ENCODE measurements around the gene MSI2. TPM values are rescaled to one million over a fixed set of nuclear protein-coding genes. Genes with fewer than 3 reads are reported as not detected.

Gene MSI2
- total and polyA plus RNA-seq, 8 donors, result 35.0 to 49.5 (median 47.5) TPM

GRCh38 chr17:57582881-57583756, 326.8 kb downstream of the MSI2 start:
- peaks cover 3 to 5% of the 10 kb centered on the region in 2 donors for H3K4me1 ChIP-seq
- H3K27me3 ChIP-seq, result no peaks in the 10 kb centered on the region
- H3K36me3 ChIP-seq, result no peaks in the 10 kb centered on the region
- ATAC-seq, result no peak
- no peaks in the 10 kb centered on the region for H3K9me3 ChIP-seq
- no peak for DNase-seq
- TF ChIP-seq, protein P1, sequence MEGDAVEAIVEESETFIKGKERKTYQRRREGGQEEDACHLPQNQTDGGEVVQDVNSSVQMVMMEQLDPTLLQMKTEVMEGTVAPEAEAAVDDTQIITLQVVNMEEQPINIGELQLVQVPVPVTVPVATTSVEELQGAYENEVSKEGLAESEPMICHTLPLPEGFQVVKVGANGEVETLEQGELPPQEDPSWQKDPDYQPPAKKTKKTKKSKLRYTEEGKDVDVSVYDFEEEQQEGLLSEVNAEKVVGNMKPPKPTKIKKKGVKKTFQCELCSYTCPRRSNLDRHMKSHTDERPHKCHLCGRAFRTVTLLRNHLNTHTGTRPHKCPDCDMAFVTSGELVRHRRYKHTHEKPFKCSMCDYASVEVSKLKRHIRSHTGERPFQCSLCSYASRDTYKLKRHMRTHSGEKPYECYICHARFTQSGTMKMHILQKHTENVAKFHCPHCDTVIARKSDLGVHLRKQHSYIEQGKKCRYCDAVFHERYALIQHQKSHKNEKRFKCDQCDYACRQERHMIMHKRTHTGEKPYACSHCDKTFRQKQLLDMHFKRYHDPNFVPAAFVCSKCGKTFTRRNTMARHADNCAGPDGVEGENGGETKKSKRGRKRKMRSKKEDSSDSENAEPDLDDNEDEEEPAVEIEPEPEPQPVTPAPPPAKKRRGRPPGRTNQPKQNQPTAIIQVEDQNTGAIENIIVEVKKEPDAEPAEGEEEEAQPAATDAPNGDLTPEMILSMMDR (IDR thresholded peaks at IDR 0.05), result no peak
- intact Hi-C loops (cut with DNase I), result no loop called here
- no peak overlapping the region for H3K4me3 ChIP-seq
- H3K27ac ChIP-seq, result no peak overlapping the region

DNA sequence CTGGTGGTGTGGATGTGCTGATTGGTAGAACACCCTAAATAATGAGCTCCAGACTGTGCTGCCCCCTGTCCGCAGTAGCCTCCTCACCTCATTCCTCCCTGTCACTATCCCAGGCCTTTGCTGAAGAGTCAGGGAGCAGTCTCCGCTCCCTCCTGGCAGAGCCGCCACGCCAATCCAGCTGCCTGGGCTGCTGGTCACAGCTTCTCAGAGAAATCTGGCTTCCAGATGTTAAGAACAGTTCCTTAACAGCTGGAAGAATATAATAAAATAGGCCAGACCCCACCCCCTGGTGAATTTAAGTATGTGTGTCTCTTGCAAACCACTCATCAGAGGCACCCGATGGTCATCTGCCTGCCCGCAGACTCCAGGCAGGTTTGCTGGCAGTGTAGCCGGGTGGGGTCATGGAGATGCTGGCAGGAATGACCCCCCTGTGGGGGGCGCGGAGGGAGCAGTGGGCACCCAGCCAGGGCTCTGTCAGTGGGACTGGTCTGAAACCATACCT, 327.8 kb downstream of the MSI2 start:
- Histone ChIP-seq H3K36me3 (no peaks in the 10 kb centered on the region), H3K4me1 (no peaks in the 10 kb centered on the region), H3K9me3 (no peaks in the 10 kb centered on the region), H3K27ac (no peak overlapping the region), H3K27me3 (no peaks in the 10 kb centered on the region), H3K4me3 (no peak overlapping the region)
- no peak for ATAC-seq
- peak in 1 of 4 donors; percentile 51 for DNase-seq
- intact Hi-C loops (cut with DNase I), result no loop called here
- TF ChIP-seq, protein P1 (IDR thresholded peaks at IDR 0.05), result no peak

GRCh38 chr17:57585341-57586195, 329.2 kb downstream of the MSI2 start:
- Histone ChIP-seq H3K4me3 (no peak overlapping the region), H3K36me3 (no peaks in the 10 kb centered on the region), H3K9me3 (no peaks in the 10 kb centered on the region), H3K4me1 (no peaks in the 10 kb centered on the region), H3K27ac (no peak overlapping the region), H3K27me3 (no peaks in the 10 kb centered on the region)
- DNase-seq (no peak), ATAC-seq (no peak)
- intact Hi-C loops (cut with DNase I), result no loop called here
- TF ChIP-seq, protein P1 (IDR thresholded peaks at IDR 0.05), result no peak

GRCh38 chr17:57586196-57586740, 329.9 kb downstream of the MSI2 start:
- Histone ChIP-seq H3K27me3 (no peaks in the 10 kb centered on the region), H3K27ac (no peak overlapping the region), H3K4me1 (no peaks in the 10 kb centered on the region), H3K4me3 (no peak overlapping the region), H3K36me3 (no peaks in the 10 kb centered on the region), H3K9me3 (no peaks in the 10 kb centered on the region)
- ATAC-seq, result no peak
- intact Hi-C loops (cut with DNase I), result no loop called here
- TF ChIP-seq, protein P1 (IDR thresholded peaks at IDR 0.05), result no peak
- DNase-seq, result no peak

Data from left lung (tissue), 10 donors.